CD4-positive, alpha-beta T cell treated with Interleukin-10 for 1 hour (primary cell): Measurements from ENCODE around the gene FAM174B.
"Not testable (repeated sequence)": the region's sequence is repeated elsewhere in the genome, so short reads cannot be mapped to it uniquely, and the experiment has no call there.

Experiments used
- DNase-seq: peaks from one replicate; pipeline ENCODE4 v3.0.0-alpha.2; 2020

Gene FAM174B

DNA sequence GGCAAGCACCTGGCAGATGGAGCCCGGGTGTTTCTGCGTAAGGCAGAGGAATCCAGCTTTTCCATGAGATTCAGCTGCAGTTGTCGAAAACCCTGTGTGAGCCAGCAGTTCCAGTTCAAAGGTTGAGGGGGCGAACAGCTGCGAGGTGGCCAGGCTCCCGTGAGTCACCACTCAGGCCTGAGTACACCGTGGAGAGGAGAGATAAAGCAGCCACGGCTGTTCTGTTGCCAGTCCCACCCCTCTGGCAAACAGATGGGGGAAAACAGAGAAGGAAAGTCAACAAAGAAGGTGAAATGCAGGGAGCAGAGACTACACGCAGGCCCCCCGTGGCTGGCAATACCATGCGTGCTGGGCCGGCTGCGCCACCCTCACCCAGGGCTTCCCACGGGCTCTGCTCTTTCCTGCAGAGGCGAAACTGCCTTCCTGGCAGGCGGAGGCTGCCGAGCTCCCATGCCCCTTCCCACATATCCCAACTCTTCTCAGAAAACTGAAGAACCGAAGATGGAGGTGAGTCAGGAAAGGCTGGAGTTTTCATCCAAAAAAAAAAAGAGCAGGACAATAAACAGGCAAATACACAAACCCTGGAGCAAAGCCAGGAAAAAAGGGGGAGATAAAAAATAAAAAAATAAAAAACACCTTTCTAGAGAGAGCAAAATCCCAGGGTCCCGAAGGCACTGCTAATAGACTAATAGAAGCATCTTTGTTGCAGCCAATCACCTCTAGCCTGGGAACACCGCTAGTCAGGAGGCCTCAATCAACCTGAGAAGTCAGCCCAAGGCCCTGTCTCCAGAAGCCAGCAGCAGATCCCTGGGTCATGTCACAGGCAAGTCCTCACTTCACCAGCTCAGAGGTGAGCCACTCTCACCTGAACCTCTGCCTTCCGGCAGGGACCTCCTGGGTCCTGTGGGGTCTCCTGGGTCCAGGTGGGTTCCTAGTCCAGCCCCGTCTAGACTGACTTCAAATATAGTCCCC, 37.7 kb downstream of the FAM174B start:
- no peak for DNase-seq

- DNase-seq = no peak
These were observed 38.7 kb downstream of the FAM174B start for GRCh38 chr15:92616621-92617548.

DNA sequence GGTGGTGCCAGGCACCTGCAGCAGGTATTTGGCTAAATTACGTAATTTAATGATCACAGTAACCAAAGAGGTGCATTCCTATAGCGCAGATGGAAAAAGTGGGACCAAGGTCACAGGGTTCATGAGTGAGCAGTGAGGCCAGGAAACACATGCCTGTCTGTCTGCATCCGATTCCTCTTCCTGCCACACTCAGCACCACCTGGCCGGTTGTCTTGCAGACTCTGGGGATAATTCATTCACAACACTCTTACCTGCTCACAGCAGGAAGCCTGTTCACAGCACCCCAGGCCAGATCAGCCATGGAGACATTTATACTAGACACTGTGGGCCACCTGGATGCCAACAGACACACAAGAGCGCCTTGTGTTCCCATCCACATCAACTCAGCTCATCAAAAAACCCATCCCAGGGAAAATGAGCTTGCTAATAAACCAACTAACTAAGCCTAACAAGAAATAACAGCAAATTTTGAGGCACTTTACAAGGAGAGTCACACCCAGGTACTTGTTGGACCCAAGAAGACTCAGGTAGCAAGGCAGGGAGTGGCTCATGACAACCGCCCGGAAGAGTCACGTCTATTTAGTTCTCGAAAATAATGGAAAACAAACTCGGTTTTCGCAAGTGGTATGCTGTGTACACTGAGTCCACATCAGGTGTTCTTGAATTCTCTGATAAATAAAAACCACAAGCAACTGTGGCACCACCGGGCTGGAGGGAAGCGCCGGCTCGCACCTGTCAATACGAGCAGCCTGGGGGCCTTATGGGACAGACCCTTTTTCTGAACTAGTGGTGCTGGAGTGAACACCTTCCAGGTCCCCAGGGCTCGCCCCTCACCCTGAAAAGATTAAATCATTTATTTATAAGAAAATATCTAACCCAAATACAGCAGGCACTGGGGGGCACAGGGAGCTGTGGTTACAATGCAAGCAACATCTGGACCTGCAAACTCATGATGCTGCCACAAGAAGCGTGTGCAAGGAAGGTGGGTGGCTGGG, 40.5 kb downstream of the FAM174B start:
- no peak for DNase-seq

GRCh38 chr15:92614301-92614700, 41.3 kb downstream of the FAM174B start:
- DNase-seq = no peak

- no peak for DNase-seq
These were observed 41.7 kb downstream of the FAM174B start for GRCh38 chr15:92613841-92614240.

- no peak for DNase-seq
These were observed 42.7 kb downstream of the FAM174B start for GRCh38 chr15:92612891-92613290.

DNA sequence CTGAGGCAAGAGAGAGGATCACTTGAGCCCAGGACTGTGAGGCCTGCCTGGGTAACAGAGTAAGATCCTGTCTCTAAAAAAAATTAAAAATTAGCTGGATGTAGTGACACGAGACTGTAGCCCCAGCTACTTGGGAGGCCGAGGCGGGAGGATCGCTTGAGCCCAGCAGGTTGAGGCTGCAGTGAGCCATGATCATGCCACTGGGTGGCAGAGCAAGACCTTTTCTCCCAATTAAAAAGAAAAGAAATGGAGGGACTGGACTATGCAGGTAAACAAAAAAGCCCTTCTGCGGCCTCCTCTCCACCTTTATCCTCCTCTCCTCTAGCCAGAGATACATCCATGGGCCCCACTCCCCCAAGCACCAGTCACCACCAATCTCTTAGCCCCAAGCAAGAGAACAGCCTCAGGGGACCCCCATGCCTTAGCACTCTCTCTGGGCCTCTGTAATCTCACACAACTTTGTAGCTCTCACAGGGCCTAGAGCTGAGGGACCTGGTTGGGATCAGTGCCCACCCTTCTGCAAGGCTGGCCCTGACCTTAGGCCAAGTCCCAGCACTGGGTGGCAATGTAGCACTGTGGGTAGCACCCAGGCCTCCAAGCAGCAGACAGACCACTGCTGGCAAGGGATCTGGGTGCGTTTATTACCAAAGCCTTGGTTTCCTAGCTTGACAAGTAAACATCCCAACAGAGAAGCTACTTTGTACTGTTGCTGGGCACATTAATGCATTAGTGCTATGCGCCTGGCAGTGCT, 43.4 kb downstream of the FAM174B start:
- DNase-seq = no peak

DNA sequence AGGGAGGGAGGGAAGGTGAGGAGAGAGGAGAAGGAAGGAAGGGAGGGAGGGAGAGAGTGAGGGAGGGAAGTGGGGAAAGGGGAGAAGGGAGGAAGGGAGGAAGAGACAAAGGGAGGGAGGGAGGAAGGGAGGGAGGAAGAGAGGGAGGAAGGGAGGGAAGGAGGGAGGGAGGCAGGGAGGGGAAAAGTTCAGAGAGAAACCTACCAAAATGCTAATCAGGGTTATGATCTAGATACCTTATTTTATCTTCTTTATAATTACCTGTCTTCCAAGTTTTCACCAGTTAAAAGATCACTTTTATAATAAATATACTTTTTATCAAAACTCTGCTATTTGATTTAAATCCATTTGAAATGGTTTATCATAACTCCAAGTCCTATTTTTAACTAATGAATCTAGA, 44.4 kb downstream of the FAM174B start:
- no peak for DNase-seq

DNA sequence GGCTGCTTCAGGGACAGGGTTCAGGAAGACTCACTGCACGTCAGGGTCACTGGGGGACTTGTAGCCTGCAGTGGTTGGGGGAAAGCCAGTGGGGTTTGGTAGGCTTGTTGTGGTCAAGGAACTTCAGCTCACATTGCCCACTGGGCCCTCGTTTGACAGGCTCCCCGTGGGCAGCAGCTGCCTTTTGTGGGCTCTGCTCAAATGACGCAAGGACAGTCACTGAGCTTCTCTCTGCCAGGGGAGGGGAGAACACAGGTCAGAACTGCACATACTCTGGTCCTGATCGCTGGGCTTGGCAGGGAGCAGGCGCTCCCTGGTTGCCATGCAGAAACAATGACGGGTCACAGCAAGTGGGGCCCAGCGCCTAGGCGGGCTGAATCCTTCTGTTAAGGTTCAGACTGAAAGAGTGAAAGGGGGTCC, 45.5 kb downstream of the FAM174B start:
- DNase-seq = no peak

GRCh38 chr15:92608866-92609700, 46.5 kb downstream of the FAM174B start:
- no peak for DNase-seq

DNA sequence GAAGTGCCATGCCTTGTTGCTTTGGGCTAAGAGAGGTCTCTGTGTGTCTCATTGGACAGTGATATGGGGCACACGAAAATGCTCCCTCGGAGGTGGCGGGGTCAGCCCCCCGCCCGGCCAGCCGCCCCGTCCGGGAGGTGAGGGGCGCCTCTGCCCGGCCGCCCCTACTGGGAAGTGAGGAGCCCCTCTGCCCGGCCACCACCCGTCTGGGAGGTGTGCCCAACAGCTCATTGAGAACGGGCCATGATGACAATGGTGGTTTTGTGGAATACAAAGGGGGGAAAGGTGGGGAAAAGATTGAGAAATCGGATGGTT, 48.8 kb downstream of the FAM174B start:
- DNase-seq = not testable (repeated sequence)

DNA sequence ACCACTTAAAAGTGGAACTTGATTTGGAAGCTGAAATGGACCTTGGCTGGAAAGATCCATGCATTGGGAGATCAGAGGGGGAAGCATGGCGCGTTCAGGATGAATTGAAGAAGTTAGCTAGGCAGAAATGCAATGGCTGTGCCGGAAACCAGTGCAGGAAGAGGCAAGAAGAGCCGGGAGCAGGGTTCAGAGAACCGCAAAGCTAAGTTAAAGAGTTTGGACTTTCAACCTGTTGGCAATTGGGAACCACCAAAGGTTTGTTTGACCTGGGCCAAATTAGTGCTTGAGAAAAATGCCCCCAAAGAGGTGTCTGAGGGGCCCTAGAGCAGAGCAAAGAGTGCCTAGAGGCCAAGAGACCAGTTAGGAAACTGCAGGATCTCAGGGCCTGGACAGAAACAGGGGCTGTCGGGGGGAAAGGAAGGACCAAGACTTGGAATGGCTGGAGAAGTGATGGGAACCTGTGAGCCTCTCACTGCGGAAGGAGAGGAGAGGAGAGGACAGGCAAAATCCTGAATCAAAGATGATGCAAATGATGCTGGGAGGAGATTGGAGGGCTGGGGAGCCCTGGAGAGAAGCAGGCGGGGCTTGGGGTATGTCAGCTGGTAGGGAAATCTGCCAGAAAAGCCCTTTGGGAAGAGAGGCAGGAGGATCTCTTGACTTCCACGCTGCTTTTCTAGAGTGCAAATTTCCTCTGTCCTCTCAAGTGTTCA, 49.3 kb downstream of the FAM174B start:
- DNase-seq = no peak

DNA sequence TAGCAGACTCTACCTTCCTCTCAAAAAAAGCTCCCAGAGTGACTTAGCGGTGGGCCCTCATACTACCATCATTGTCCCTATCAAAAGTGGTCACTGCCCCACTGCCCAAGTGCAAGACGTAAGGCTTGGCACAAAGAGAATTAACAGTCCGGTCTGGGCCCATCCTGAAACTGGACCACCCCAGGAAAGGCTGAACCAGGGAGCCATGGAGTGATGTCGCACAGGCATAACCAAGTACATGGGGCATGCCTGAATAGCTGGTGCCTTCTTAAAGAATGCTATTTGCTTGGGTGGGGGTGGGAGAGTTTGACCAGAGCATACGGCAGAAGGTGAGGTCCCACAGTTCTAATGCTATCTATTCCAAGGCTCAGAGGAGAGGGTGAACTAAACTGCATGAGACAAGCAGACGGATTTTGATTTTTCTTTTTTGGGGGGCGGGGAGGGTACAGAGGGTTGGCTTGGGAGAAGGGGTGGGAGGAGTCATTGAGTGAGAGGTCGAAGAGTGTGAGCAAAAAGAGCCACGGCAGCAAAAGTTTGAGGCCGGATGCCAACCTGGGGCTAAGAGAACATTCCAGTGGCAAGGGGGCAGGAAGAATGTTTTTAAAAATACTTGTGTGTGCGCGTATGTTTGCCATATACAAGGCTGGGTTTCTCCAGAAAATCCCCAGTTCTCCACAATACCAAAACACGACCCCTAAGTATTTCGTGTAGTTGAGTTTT, 50.2 kb downstream of the FAM174B start:
- no peak for DNase-seq

- no peak for DNase-seq
These were observed 51.7 kb downstream of the FAM174B start for GRCh38 chr15:92603743-92604470.

DNA sequence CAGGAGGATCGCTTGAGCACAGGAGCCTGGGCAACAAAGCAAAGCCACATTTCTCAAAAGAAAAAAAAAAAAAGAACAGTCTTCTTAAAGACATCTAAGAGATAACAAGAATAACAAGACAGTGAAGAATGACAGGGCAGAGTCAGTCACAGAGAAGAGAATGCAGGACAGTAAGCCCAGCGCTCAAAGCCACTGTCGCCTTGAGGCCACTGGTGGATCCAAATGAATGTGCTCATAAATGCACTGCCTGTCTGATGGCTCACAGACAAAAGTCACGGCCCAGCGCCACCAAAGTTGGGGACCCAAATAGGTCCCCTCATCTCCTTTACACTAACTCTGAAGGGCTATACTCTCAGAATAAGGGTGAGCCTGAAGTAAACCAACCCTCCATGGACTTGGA, 52.3 kb downstream of the FAM174B start:
- DNase-seq = no peak

DNA sequence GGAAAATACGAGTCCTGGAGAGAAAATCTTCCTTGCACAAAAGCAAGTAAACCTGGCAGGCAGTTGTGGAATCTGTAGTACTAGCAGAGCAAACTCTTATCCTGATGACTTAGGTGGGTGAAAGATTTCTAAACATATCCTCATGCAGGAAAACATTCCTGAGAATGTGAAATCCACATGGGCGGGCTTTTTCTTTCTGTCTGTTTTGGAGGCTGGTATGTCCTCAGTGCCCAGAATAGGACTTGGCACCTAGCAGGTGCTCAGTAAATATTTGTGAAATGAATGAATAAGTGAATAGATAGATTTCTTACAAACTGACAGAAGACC, 53.3 kb downstream of the FAM174B start:
- no peak for DNase-seq

DNA sequence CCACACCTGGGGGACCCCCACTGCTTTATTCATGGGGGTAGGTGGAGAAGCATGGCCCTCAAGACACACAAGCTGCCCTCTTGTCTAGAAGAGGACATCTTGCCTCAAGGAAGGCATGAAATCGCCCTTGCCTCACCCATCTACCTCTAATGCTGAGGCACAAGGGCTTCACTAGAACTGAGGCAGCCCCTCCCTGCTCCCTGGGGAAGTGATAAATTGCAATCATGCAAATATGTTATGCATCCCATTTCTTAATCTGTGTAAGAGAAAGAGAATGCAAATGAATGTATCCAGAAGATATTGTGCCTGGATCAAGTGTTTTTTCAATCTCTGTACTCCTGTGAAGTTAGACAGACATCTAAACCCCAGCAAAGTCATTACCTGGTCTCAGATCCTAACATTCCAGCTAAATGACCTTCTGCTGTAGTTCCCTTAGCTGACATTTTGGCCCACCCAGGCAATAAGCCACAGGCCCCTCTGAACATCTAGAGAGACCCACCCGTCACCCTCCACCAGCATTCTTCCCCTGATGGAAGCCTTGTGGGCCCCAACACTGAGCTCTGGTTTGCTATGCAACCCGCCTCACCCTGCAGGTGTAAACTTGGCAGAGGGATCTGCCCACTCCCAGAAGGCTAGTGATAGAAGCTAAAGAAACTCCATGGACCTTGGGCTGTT, 53.8 kb downstream of the FAM174B start:
- DNase-seq = no peak

- no peak for DNase-seq
These were observed 54.7 kb downstream of the FAM174B start for GRCh38 chr15:92600856-92601255.
